CD14-positive monocyte (primary cell): Measurements from ENCODE around the gene CDKAL1. TPM values are rescaled to one million over a fixed set of nuclear protein-coding genes. Genes with fewer than 3 reads are reported as not detected.

ENCODE experiments used
- DNase-seq, 3 donors: peaks; one replicate each; pipeline ENCODE4 v3.0.0-alpha.2; 2011 to 2022
- H2AFZ ChIP-seq: 2 replicates; pipeline ENCODE4 v1.6.0; 2012; ENCODE audit warnings: mild to moderate bottlenecking, low read depth, low read length, inconsistent platforms; ENCODE audit not compliant: insufficient read depth, poor library complexity, severe bottlenecking
- H3K27ac ChIP-seq, 2 donors: 1 replicate in 1 of 2; 2 replicates in 1 of 2; pipeline ENCODE4 v1.5.1; 2012 to 2013; ENCODE audit warnings: low read length in 2 of 2, control low read depth in 1 of 2, inconsistent platforms in 1 of 2, low read depth in 1 of 2, mild to moderate bottlenecking in 1 of 2
- H3K27me3 ChIP-seq, 2 donors: one replicate each; pipeline versions ENCODE4 v1.6.0 to v1.6.1; 2011 to 2013; ENCODE audit warnings: low read length in 2 of 2; ENCODE audit not compliant: control insufficient read depth in 2 of 2, insufficient read depth in 2 of 2
- H3K36me3 ChIP-seq, 2 donors: replicated peaks in 1 of 2; 1 replicate in 1 of 2; 2 replicates in 1 of 2; pipeline versions ENCODE4 v1.5.1 to v1.6.1; 2012 to 2013; ENCODE audit warnings: low read length in 2 of 2, control low read depth in 1 of 2, inconsistent platforms in 1 of 2, mild to moderate bottlenecking in 1 of 2; ENCODE audit not compliant: insufficient read depth in 2 of 2, control insufficient read depth in 1 of 2
- H3K4me1 ChIP-seq, 2 donors: 1 replicate in 1 of 2; 2 replicates in 1 of 2; pipeline versions ENCODE4 v1.5.1 to v1.6.1; 2012 to 2013; ENCODE audit warnings: low read length in 2 of 2, control low read depth in 1 of 2, inconsistent platforms in 1 of 2, mild to moderate bottlenecking in 1 of 2, moderate library complexity in 1 of 2; ENCODE audit not compliant: insufficient read depth in 2 of 2, control insufficient read depth in 1 of 2
- H3K4me2 ChIP-seq: replicated peaks from 2 replicates; pipeline ENCODE3; 2012; ENCODE audit warnings: low read length, moderate library complexity, mild to moderate bottlenecking; ENCODE audit not compliant: poor library complexity, severe bottlenecking; ENCODE audit errors: extremely low read depth
- H3K4me3 ChIP-seq, 3 experiments: fragments of 200-600 bp in 1 of 3; sonication (generic) in 1 of 3; replicated peaks in 1 of 3; 1 replicate in 2 of 3; 2 replicates in 1 of 3; pipeline ENCODE4 v1.5.1; 2011 to 2013; ENCODE audit warnings: low read length in 3 of 3, mild to moderate bottlenecking in 3 of 3, control low read depth in 2 of 3, low read depth in 2 of 3, inconsistent platforms in 1 of 3, moderate library complexity in 1 of 3
- H3K79me2 ChIP-seq: 2 replicates; pipeline ENCODE4 v1.6.0; 2012; ENCODE audit warnings: mild to moderate bottlenecking, control low read depth, inconsistent platforms, low read length, moderate library complexity; ENCODE audit not compliant: insufficient read depth
- H3K9ac ChIP-seq: 2 replicates; pipeline ENCODE4 v1.6.0; 2017; ENCODE audit warnings: low read length, mild to moderate bottlenecking; ENCODE audit not compliant: insufficient read depth, poor library complexity, severe bottlenecking
- H3K9me3 ChIP-seq, 2 donors: replicated peaks in 1 of 2; 1 replicate in 1 of 2; 2 replicates in 1 of 2; pipeline versions ENCODE4 v1.5.1 to v1.6.1; 2012 to 2013; ENCODE audit warnings: low read length in 2 of 2, control low read depth in 1 of 2; ENCODE audit not compliant: control insufficient read depth in 1 of 2, insufficient read depth in 1 of 2
- H4K20me1 ChIP-seq: 2 replicates; pipeline ENCODE4 v1.6.0; 2012; ENCODE audit warnings: mild to moderate bottlenecking, low read length, control low read depth, moderate library complexity; ENCODE audit not compliant: insufficient read depth
- H3K27ac Mint-ChIP-seq, 7 donors: one replicate each; pipeline ENCODE4 v1.8.0; 2020; ENCODE audit warnings: mild to moderate bottlenecking in 7 of 7, mixed read lengths in 7 of 7, moderate library complexity in 6 of 7, inconsistent platforms in 2 of 7
- H3K27me3 Mint-ChIP-seq, 3 donors: one replicate each; pipeline ENCODE4 v1.8.0; 2021 to 2022; ENCODE audit warnings: low read depth in 3 of 3, mild to moderate bottlenecking in 3 of 3, mixed read lengths in 3 of 3, moderate library complexity in 3 of 3, inconsistent platforms in 1 of 3
- H3K36me3 Mint-ChIP-seq, 2 donors: one replicate each; pipeline ENCODE4 v1.8.0; 2020; ENCODE audit warnings: mixed read lengths in 2 of 2, inconsistent platforms in 1 of 2, mild to moderate bottlenecking in 1 of 2
- H3K4me1 Mint-ChIP-seq: one replicate; pipeline ENCODE4 v1.8.0; 2020; ENCODE audit warnings: mild to moderate bottlenecking, mixed read lengths
- H3K4me3 Mint-ChIP-seq, 2 donors: one replicate each; pipeline ENCODE4 v1.8.0; 2020; ENCODE audit warnings: mild to moderate bottlenecking in 2 of 2, mixed read lengths in 2 of 2, moderate library complexity in 1 of 2
- H3K9me3 Mint-ChIP-seq, 7 donors: one replicate each; pipeline ENCODE4 v1.8.0; 2020 to 2022; ENCODE audit warnings: mixed read lengths in 7 of 7, mild to moderate bottlenecking in 6 of 7, moderate library complexity in 6 of 7, inconsistent platforms in 2 of 7
- WGBS: methylation state at CpG from one replicate; pipeline ENCODE4 v1.1.5; 2013; ENCODE audit warnings: missing lambda C conversion rate; ENCODE audit not compliant: insufficient coverage; 5-methylcytosine and 5-hydroxymethylcytosine counted together
- intact Hi-C, 2 donors: fragments of 100-400 bp; cut with micrococcal nuclease; formaldehyde crosslinking; loops; one replicate each; pipeline versions ENCODE4 v1.15.0 to v1.15.1; 2023
- polyA plus RNA-seq, 3 donors: library from polyadenylated mRNA; depleted of rRNA in 1 of 3; unstranded in 2 of 3; stranded (reverse) in 1 of 3; fragments of 300-500 nt in 2 of 3; fragments of >200 nt in 1 of 3; fragmentation: Illumina TruSeq in 2 of 3; gene quantifications; 1 replicate in 2 of 3; 2 replicates in 1 of 3; pipeline ENCODE4 v1.2.3, GENCODE V29; 2012 to 2021
- TF ChIP-seq, protein P1 (sequence below): fragments of 200-600 bp; IDR thresholded peaks from one replicate; pipeline ENCODE4 v1.8.0; 2022; ENCODE audit warnings: antibody characterized with exemption, mild to moderate bottlenecking

CDKAL1 gene
- polyA plus RNA-seq, 3 donors, result 3.2 to 12.4 (median 8.3) TPM

DNA sequence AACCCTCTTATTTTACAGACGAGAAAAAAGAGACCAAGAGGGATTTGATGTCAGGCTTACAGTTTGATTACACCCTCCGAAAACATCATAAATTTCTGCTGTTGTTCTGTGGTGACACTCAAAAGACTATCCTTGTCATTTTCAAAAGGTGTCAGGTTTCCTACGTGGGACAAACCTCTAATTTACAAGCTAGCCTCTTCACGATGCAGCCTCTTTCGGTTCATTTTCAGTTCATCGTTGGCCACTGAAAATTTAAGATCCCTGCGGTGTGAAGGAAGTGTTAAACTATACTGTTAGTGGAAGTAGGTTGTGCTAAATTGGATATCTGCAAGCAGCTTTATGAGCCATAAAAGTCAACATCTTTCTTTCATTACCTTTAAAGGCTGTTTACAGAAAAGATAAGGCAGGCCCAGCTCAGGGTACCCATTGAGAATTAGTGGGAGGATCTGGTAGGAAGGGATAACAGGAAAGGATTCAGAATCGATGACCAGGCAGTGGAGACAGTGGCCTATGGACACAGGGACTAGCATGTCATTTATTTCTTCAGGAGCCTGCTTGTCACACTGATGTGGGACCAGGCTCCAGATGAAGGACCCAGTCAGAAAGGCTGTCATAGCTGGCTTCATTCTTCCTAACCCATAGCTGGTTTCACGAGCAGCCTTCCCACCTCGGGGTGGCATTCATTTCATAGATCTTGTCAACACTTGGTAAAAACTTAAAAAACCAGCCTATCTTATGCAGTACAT, 730.2 kb downstream of the CDKAL1 start:
- Histone ChIP-seq H3K4me3 (no peak overlapping the region), H3K4me2 (no peak overlapping the region), H3K79me2 (no peaks in the 10 kb centered on the region), H3K9me3 (peaks cover 7 to 19% of the 10 kb centered on the region in 2 donors), H2AFZ (no peak overlapping the region), H3K27me3 (no peaks in the 10 kb centered on the region), H3K36me3 (no peaks in the 10 kb centered on the region), H3K9ac (no peak overlapping the region), H4K20me1 (no peaks in the 10 kb centered on the region), H3K4me1 (no peaks in the 10 kb centered on the region), H3K27ac (no peak overlapping the region)
- 84% methylated on average over 4 of the region's 10 CpGs for WGBS
- TF ChIP-seq, protein P1, sequence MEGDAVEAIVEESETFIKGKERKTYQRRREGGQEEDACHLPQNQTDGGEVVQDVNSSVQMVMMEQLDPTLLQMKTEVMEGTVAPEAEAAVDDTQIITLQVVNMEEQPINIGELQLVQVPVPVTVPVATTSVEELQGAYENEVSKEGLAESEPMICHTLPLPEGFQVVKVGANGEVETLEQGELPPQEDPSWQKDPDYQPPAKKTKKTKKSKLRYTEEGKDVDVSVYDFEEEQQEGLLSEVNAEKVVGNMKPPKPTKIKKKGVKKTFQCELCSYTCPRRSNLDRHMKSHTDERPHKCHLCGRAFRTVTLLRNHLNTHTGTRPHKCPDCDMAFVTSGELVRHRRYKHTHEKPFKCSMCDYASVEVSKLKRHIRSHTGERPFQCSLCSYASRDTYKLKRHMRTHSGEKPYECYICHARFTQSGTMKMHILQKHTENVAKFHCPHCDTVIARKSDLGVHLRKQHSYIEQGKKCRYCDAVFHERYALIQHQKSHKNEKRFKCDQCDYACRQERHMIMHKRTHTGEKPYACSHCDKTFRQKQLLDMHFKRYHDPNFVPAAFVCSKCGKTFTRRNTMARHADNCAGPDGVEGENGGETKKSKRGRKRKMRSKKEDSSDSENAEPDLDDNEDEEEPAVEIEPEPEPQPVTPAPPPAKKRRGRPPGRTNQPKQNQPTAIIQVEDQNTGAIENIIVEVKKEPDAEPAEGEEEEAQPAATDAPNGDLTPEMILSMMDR, result no peak
- H3K27me3 Mint-ChIP-seq, result peaks cover 0 to 2% (median 2%) of the 10 kb centered on the region in 3 donors
- H3K36me3 Mint-ChIP-seq, result no peaks in the 10 kb centered on the region
- no peak for DNase-seq
- no peak overlapping the region for H3K27ac Mint-ChIP-seq
- no peak overlapping the region for H3K4me3 Mint-ChIP-seq
- H3K9me3 Mint-ChIP-seq, result peaks cover 5 to 16% (median 11%) of the 10 kb centered on the region in 7 donors
- peaks cover 4% of the 10 kb centered on the region for H3K4me1 Mint-ChIP-seq
- intact Hi-C loops, result no loop called here

DNA sequence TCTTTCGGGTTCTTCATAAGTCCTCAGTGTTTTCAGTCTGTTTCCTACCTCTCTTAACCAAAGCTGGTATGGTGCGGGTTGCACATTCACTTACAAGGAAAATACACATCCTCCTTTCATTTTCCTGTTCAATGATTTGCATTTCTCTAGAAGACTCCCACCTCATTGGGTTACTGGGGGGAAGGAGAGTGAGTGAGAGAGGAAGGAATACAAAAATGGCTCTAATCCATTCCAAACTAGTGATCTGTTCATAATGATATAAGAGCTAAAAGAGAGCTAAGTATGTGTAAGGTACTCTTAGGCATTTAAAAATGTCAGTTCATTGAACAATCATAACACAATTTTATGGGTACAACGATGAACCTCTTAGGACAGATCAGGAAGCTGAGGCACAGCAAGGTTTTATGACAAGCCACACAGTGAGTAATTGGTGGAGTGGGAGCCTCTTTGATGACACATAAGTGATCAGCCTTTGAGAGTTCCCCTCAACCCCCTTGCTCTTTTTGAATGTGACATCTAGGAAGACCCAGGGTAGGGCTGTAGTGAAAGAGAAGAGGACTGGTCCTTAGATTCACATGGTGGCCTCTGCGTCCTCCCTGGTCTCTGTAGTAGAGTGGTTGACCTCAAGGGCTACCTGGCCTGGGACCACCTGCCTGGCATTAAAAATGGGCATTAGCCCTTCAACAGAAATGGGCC, 730.9 kb downstream of the CDKAL1 start:
- Mint-ChIP-seq H3K27me3 (peaks cover 0 to 2% (median 2%) of the 10 kb centered on the region in 3 donors), H3K4me1 (peaks cover 4% of the 10 kb centered on the region), H3K36me3 (no peaks in the 10 kb centered on the region), H3K27ac (no peak overlapping the region), H3K9me3 (peaks cover 5 to 19% (median 12%) of the 10 kb centered on the region in 7 donors), H3K4me3 (no peak overlapping the region)
- H3K27ac ChIP-seq, result no peak overlapping the region
- intact Hi-C loops, result no loop called here
- WGBS, result 89% methylated on average over 2 of the region's 4 CpGs
- H3K9ac ChIP-seq, result no peak overlapping the region
- no peak overlapping the region for H3K4me3 ChIP-seq
- no peaks in the 10 kb centered on the region for H4K20me1 ChIP-seq
- H3K4me1 ChIP-seq, result no peaks in the 10 kb centered on the region
- DNase-seq, result no peak
- H3K4me2 ChIP-seq, result no peak overlapping the region
- no peaks in the 10 kb centered on the region for H3K79me2 ChIP-seq
- TF ChIP-seq, protein P1, result no peak
- H2AFZ ChIP-seq, result no peak overlapping the region
- H3K9me3 ChIP-seq, result peaks cover 7 to 19% of the 10 kb centered on the region in 2 donors
- H3K36me3 ChIP-seq, result no peaks in the 10 kb centered on the region
- no peaks in the 10 kb centered on the region for H3K27me3 ChIP-seq
